AG08396 (cell line): ENCODE data around the gene PDHX.
"Not testable (repeated sequence)": the region's sequence is repeated elsewhere in the genome, so short reads cannot be mapped to it uniquely, and the experiment has no call there.

Experiments used
- DNase-seq: peaks from one replicate; pipeline ENCODE4 v3.0.0; 2012; ENCODE audit warnings: low spot score, mixed read lengths

PDHX gene

DNA sequence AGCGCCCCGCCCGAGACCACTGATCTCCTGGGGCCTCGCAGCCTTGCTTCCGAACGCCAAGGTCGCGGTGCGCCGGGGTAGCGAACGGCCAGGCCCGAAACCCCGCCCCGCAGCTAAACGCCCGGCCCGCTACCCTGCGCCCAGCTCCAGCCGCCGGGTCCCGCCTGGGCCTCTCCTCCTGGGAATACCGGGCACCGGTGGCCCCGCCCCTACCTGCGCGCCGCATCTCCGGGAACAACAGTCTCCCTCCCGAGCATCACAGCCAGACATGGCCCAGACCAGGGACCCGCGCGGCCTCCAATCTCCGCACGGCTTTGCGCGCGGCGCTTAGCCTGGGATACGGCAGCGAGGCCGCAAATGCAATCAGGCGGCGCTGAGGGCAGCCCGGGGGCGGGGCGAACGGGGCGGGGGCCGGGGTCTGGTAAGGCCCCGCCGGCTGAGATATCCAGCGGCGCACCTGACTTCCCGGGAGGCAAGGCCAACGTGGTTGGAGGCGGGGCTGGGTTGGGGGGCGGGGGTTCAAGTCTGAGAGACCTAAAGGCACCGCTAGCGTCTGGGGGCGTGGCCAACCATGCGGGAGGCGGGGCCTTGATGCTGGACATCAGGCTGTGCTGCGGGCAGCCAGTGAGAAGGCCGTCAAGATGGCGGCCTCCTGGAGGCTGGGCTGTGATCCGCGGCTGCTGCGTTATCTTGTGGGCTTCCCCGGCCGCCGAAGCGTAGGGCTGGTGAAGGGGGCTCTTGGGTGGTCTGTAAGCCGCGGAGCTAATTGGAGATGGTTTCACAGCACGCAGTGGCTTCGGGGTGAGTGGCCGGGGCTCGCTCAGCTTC is at the start of gene PDHX, which contains the start of gene APIP:
Gene PDHX (plus strand): TSS at position 604 of the 828 bp plus-strand sequence. CDS start 38 bp downstream, at position 642.
Gene APIP (minus strand): TSS at position 365 of the 828 bp plus-strand sequence. CDS start 95 bp downstream, at position 270.
- DNase-seq: peak; percentile 98

GRCh38 chr11:34869425-34869824 is 47.0 kb upstream of the PDHX start:
- DNase-seq: no peak

- DNase-seq: no peak
These were observed 45.7 kb upstream of the PDHX start for GRCh38 chr11:34870548-34871196.

DNA sequence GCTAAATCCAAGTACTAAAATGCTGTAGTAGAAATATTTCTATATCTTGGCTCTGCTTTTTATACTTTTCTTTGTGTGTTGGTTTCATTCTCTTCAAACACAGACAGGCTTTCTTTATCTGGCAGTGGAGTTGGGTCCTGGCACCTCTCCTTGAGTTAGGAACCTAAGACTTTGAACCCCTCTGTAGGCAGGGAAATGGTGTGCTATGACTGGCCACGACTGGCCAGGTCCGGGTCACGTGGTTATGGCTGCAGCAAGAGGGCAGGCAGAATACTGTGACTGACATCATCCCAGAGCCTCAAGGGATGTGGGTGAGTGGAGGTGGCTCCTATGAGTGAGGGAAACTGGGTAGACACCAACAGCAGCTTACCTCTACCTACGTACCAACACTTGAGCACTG is 42.2 kb upstream of the PDHX start:
- DNase-seq: no peak

- DNase-seq: no peak
These were observed 38.9 kb upstream of the PDHX start for GRCh38 chr11:34877375-34877975.

DNA sequence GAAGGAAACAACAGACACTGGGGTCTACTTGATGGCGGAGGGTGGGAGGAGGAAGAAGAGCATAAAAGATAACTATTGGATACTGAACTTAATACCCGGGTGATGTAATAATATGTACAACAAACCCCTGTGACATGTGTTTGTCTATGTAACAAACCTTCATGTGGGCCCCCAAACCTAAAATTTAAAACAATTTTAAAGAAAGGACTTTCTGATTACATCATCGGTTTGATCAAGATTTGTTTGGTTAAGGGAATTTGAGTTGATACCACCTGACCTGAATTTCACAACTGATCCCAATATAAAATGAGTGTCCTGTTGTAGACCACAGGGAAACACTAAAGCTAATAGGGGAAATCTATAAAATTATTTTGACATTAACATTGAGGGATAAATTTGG is 34.5 kb upstream of the PDHX start:
- no peak for DNase-seq

GRCh38 chr11:34886609-34887008 is 29.8 kb upstream of the PDHX start:
- no peak for DNase-seq

GRCh38 chr11:34887260-34887659 is 29.2 kb upstream of the PDHX start:
- DNase-seq: no peak

DNA sequence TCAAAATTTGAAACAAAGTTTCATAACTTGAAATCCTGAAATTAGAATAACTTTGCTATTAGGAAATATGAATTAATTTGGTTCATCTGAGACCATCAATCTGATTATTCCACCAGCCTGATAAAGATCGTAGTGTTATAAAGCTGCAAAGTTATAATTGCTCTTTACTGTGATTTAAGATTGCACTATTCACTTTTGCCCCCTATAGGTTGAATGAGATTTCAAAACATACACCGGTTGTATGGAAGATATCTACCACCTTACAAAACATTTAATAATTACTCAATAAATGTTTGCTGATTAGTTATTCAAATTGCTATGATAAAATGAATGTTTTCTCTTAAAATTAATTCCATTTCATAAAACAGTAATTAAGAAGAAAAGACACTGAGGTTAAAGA is 26.3 kb upstream of the PDHX start:
- DNase-seq: no peak

- DNase-seq: peak; percentile 25
These were observed 25.6 kb upstream of the PDHX start for GRCh38 chr11:34890812-34891211.

GRCh38 chr11:34891611-34892010 is 24.8 kb upstream of the PDHX start:
- DNase-seq: no peak

- DNase-seq: no peak
These were observed 23.0 kb upstream of the PDHX start for GRCh38 chr11:34893416-34893815.

- not testable (repeated sequence) for DNase-seq
These were observed 20.2 kb upstream of the PDHX start for GRCh38 chr11:34896191-34896590.

GRCh38 chr11:34897171-34897870 is 19.1 kb upstream of the PDHX start:
- DNase-seq: no peak

- DNase-seq: no peak
These were observed 17.9 kb upstream of the PDHX start for GRCh38 chr11:34898474-34898873.

GRCh38 chr11:34899633-34900016 is 16.8 kb upstream of the PDHX start:
- no peak for DNase-seq

DNA sequence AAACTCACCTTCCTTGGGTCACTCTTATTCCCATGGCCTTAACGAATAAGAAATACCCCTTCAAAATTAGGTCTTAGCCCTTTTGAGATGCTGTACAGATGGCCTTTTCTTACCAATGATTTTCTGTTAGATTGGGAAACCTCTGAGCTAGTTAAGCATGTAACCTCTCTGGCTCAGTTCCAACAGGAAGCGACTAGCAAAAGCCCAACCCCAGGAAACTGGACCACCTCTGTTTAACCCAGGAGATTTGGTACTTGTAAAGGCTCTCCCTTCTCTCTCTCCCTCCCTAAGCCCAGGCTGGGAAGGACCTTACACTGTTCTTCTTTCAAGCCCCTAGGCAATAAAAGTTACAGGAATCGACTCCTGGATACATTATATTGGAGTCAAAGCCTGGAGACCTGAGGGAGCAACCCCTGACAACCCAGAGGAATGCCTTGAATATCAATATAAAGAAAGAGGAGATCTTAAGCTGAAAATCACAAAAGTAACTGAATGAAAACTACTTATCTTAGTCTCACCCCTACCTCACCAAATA is 11.9 kb upstream of the PDHX start:
- DNase-seq: no peak

DNA sequence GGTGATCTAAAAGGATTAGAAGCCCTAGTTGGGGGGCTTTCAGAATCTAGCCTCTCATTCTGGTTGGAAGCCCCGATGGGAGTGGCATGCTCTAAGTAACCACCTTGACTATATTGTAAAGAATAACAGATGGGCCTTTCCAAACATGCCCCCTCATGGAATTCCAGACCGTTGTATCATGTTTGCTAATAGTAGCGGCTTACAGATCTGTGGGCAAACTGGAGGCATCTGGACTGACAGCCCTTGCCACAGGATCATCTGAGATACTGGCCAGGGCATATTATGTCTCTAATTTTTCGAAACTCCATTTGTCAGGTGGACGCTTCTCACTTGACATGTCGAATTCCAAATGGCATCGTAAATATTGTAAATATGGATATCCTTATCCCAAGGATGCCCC is 10.8 kb upstream of the PDHX start:
- no peak for DNase-seq

DNA sequence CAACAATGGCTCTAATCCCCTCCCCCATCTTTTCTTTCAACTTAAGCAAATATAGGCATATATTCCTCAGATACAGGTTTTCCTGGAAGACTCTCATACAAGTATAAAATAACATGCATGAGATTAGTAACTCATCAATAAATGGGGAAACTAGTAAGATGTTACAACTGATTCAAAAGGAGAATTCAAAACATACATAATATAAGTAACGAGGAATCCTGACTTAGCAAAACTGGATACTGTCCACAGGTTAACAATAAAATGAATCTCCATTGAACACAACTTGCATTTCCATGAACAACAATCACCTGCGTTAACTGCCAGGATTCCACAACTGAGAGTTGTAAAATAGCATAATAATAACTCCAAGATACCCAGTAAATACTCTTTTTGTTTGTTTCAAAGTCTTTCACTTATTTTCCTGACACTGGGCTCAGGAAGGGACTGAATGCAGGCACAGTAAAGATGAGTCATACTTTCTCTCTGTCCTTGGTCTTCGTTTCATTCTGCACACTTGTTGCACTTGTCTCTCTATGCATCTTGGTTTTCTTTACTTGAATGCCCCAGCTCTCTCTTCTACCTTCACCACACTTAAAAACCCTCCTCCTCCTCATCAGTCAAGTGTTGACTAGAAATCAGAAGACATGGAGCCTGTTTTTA is 8.4 kb upstream of the PDHX start:
- DNase-seq: no peak

DNA sequence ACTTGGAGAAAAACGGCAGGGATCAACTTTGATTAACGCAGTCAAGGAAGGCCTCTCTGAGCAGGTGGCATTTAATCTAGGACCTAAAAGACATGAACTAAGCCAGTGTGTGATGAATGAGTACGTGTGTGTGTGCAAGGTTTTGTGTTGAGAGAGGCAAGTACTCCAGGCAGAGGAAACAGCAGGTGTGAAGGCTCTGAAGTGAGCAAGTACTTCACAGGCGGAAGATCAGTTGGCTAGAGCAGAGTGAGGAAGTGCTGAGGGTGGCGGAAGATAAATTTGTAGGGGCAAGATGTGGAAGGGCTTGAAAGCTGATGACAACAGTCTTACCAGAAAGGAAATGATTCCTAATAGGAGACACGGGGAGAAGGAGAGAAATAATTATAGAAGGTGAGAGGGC is 7.0 kb upstream of the PDHX start:
- DNase-seq: no peak

DNA sequence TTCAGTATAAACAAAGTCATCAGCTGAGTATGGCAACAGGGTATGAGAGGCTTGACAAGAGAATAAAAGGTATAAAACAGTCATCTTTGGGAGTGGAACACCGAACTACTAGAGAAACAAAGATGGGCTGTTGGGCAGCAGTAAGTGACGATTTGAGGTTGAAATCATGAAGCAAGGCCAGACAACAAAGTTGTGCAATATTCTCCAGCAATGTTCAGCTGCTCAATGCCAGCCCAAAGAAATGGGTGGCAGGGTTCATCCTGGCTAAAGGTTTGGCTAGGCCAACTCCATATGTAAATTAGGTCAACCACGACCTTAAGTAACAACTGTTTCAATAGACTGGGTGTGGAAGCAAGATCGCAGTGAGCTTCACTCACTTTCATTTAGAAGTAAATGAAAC is 6.5 kb upstream of the PDHX start:
- DNase-seq: no peak

DNA sequence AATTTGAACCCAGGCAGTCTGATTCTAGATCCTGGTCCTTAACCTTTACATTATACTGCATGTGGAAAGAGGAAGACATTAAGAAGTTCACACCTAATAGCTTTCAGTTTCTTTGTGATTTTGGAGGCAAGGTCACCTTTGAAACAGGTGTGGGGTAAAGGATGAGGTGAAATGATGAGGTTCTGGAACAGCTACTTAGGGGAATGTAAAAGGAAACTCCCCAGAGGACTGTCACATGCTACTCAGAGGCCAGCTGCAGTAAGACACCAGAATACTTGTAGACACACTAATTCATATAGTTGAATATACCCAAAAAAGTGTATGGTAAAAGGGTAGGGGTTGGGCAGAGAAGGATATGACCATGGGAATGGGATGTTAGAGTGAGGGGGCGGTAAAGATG is 5.6 kb upstream of the PDHX start:
- DNase-seq: no peak
